ENCODE data around the gene GRK5.

Gene GRK5

DNA sequence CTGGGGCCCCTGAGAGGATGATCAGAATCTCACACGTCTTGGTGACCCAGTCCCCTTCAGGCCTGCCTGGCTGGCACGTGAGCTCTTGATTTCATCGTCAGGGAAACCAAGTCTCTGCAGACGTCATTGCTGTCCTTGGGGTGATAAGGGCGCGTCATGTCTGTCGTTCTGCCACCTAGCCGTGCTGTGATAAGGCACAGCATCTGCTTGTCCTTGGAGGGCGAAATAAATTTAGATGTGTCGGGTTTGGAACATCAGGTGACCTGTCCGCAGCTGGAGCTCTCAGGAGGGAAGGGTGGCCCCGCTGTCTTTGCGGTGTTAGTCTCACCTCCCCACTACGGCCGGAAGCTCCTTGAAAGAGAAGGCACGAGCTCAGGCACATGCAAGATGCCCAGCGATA, 129.2 kb downstream of the GRK5 start:
- H3K4me3 ChIP-seq (ENCODE audit: low read depth, low read length), result no peak overlapping the region
- TF ChIP-seq, protein P1, sequence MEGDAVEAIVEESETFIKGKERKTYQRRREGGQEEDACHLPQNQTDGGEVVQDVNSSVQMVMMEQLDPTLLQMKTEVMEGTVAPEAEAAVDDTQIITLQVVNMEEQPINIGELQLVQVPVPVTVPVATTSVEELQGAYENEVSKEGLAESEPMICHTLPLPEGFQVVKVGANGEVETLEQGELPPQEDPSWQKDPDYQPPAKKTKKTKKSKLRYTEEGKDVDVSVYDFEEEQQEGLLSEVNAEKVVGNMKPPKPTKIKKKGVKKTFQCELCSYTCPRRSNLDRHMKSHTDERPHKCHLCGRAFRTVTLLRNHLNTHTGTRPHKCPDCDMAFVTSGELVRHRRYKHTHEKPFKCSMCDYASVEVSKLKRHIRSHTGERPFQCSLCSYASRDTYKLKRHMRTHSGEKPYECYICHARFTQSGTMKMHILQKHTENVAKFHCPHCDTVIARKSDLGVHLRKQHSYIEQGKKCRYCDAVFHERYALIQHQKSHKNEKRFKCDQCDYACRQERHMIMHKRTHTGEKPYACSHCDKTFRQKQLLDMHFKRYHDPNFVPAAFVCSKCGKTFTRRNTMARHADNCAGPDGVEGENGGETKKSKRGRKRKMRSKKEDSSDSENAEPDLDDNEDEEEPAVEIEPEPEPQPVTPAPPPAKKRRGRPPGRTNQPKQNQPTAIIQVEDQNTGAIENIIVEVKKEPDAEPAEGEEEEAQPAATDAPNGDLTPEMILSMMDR (IDR thresholded peaks at IDR 0.05; ENCODE audit: low read depth, low read length), result no peak

DNA sequence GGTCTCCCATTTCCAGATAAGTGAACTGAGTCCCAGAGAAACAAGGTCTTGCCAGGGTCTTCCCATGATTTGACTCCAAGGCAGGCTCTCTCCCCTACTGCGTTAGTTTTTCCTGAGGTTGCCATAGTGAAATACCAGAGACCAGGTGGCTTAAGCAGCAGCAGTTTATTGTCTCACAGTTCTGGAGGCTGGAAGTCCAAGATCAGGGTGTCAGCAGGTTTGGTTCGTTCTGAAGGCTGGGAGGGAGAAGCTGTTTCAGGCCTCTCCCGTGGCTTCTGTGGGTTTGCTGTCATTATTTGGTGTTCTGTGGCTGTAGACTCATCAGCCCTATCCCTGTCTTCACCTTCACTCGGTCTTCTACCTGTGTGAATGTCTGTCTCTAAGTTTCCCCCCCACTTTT, 129.9 kb downstream of the GRK5 start:
- TF ChIP-seq, protein P1 (IDR thresholded peaks at IDR 0.05; ENCODE audit: low read depth, low read length), result no peak

DNA sequence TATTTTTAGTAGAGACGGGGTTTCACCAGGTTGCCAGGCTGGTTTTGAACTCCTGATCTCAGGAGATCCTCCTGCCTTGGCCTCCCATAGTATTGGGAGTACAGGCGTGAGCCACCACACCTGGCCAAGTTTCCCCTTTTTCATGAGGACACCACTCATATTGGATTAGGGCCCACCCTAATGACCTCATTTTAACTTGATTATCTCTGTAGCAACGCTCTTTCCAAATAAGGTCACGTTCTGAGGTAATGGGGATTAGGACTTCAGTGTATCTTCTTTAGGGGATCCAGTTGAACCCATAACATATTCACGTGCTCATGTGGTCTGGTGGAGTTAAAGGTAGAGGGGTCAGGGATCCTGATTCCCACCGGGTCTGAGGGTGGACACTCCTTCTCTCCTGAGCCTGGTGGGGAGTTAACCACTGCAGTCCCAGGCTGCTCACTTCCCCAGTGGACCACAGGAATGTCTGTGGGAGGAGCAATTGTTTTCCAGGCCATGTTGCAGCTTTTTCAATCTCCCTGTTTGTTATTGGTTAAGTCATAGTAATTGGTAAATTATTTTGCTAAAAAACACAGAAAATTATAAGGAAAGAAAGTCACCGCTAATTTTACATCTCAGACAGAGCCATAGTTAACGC, 130.5 kb downstream of the GRK5 start:
- no peak overlapping the region for H3K4me3 ChIP-seq (ENCODE audit: low read depth, low read length)
- TF ChIP-seq, protein P1 (IDR thresholded peaks at IDR 0.05; ENCODE audit: low read depth, low read length), result no peak

More for the DNA sequence above, 129.9 kb downstream of the GRK5 start:
- no peak overlapping the region for H3K4me3 ChIP-seq (ENCODE audit: low read depth, low read length)

DNA sequence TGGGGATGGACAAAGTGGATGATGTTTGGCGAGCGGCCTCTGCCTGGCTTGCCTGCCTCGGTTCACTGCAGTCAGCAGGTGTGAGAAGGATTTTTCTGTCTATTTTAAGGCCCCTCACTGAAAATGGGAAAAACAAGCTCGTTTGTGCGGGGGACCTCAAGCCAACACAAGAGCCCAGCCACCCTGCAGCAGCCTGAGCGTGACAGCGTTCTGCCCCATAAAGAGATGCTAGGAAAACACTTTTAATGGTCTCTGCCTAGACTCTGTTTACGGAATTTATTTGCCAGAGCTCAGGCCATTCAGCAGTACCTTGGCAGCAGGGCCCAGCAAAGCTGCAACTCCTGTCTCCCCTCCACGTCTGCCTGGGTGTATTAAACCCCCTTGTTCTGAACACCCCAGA, 131.7 kb downstream of the GRK5 start:
- TF ChIP-seq, protein P1 (IDR thresholded peaks at IDR 0.05; ENCODE audit: low read depth, low read length), result no peak
- H3K4me3 ChIP-seq (ENCODE audit: low read depth, low read length), result no peak overlapping the region

DNA sequence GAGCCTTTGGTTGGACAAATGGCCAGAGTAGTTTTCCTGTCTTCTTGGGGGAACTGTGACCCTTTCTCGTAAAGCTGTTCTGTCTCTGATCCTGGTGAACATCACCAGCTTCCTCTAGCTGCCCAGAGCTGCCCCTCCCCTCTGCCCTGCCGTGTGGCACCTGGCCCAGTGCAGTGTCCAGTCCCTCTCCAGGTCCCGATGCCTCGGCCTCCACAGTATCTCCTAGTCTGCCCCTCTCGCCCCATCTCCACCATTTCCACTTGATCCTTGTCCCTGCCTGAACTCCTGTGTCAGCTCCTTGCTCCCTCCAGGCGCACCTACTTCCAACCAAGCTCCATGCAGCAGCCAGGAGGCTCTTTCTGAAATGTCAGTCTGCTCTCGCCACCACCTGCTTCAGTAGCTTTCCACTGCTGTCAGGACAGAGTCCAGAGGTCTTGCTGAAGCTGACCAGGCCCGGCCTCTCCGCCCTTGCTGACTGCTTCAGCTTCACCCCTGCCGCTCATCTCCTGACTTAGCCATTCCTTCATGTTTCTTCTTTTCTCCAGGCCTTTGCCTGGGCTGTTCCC, 133.6 kb downstream of the GRK5 start:
- H3K4me3 ChIP-seq (ENCODE audit: low read depth, low read length), result no peak overlapping the region
- TF ChIP-seq, protein P1 (IDR thresholded peaks at IDR 0.05; ENCODE audit: low read depth, low read length), result no peak

DNA sequence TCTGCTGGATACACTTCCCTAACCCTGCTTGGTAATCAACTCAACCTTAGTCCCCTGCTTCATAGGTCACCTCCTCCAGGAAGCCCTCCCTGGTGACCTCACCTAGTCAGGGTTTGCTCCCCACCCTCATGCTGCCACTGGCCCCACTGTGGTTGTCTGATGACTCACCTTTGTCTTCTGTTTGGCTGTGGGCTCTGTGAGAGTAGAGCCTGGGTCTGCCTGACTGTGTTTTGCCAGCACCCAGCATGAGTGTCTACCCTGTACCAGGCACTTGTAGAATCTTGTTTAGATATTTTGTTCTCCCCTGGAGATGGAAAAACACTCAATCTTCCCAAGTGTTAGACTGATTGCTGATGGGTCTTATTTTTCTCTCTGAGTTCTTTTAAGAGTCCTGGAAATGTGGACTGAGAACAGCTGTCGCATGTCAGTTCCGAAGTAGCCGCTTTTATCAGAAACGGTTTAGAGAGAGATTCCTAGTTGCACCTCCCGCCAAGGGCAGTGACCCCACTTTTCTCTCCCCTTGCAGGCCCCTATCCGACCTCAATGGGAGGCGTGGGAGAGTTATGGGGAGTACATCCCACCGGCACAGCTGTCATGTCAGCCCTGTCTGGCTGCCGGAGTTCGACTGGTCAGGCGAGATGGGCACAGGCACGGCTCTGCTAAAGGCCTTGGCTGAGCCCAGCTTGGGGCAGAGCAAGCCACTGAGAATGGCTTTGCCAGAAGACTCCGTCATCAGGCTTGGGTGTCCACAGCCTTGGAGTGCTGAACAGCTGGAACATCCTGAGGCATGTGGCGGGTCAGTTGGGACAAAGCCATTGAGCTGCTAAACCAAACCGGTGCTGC, 134.3 kb downstream of the GRK5 start:
- no peak overlapping the region for H3K4me3 ChIP-seq (ENCODE audit: low read depth, low read length)
- TF ChIP-seq, protein P1 (IDR thresholded peaks at IDR 0.05; ENCODE audit: low read depth, low read length), result no peak

DNA sequence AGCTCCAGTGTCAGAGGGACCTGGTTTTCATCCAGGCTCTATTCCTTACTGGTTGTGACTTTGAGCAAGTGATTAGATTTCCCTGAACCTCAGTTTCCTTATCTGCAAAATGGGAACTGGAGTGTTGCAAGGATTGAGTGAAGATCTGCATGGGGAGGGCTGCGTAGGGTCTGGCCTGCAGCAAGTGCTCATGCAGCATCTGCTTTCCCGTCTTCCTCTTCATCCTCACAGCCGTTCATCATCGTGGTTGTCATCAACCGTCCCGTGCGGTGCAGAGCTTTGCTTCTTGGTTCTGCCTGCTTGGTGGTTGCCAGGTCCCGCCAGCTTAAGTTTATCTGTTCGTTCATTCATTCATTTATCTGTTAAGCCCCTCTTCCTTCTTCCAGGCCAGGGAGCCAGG, 135.0 kb downstream of the GRK5 start:
- TF ChIP-seq, protein P1 (IDR thresholded peaks at IDR 0.05; ENCODE audit: low read depth, low read length), result no peak

More for the DNA sequence above, 135.0 kb downstream of the GRK5 start:
- no peak overlapping the region for H3K4me3 ChIP-seq (ENCODE audit: low read depth, low read length)

Measured in WI38 (cell line).